GM21825 (cell line): ENCODE results near the gene TRIM74.
"Not testable (repeated sequence)": the region's sequence is repeated elsewhere in the genome, so short reads cannot be mapped to it uniquely, and the experiment has no call there.

Experiments used
- ATAC-seq: cut with Tn5 transposase; IDR thresholded peaks from one replicate; pipeline ENCODE4 v1.9.1; 2021; ENCODE audit warnings: mild to moderate bottlenecking, moderate library complexity; ENCODE audit not compliant: unreplicated experiment

The TRIM74 gene

DNA sequence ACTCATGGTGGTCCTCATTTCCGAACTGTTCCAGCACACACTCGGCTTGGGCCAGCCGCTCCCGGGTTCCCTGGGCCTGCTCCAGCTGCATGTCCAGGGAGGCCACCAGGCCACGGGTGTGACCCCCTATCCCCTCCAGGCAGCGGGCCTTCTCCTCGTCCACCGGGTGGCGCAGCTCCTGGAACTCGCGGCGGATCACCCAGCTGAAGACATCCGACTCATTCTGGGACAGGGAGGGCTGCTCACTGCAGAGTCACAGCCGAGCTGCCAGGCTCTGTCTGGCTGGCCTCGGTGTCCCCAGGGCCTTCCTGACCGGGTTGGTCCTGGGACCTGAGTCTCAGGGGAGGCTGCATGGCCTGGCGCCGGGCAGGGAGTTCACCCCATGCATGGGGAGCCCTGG is 9.2 kb downstream of the TRIM74 start:
- ATAC-seq, result not testable (repeated sequence)

DNA sequence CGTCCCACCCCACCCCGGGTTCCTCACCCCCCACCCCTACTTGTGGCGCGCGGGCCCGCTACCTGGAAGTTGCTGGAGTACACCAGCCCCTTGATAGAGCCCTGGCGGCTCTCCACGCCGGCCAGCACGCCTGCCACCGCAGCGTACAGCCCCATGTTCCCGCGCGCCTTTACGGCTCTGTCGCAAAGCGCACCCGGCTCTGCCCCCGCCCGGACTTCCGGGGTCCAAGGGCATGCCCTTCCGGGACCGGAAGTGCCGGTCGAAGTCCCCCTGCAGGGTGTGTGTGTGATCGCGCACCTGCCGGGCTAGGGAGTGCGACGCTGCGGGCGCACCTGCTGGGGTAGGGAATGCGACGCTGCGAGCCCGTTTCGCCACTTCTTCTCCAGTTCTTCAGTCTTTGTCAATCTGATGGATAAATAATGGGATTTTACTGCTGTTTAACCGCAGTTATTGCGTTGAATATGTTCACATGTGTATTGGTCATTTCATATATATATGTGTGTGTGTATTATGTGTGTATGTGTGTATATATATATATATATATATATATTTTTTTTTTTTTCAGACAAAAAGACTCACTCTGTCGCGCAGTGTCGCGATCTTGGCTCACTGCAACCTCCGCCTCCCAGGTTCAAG is 14.6 kb downstream of the TRIM74 start:
- ATAC-seq, result peak; percentile 96

DNA sequence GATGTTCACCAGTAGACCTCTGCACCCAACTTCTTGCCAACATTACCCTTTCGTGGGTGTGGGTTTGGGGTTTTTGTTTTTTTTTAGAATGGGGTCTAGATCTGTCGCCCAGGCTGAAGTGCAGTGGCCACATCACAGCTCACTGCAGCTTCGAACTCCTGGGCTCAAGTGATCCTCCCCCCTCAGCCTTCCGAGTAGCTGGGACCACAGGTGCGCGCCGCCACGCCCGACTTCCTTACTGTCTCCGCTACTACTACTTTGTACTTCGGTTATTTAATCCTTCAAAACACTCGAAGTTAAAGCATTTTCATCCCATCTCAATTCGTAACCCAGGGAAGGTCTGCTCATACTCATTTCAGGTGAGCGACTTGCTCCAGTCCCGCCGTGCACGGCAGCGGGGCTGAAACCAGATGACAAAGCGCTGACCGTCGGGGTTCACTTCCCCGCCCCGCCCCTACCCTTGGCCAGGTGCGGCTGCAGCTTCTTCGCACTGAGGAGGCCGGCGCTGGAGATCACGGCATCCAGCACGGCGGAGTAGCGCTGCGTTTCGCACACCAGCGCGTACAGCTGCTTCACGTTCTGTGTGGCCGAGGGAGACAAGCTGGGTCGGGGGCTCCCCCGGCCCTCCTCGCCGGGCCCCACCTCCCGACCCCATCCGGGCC is 15.2 kb downstream of the TRIM74 start:
- peak; percentile 44 for ATAC-seq

DNA sequence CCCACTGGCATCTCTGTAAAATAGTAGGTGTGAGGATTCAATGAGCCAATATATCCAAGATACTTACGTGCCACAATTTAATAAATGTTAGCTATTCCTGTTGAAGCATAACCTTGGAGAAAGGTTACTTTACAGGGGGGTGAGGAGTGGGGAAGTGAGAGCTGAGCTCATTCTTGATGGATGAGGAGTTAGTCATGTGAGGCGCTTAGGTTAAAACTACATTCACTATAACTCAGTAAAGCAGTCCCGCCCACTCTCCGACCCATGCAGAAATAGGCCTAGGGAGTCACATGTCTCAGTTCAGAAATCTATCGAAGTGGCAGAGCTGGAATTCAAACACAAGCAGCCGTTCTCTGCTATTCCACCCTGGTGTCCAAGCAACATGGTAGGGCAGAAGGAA is 18.8 kb downstream of the TRIM74 start:
- ATAC-seq, result not testable (repeated sequence)

DNA sequence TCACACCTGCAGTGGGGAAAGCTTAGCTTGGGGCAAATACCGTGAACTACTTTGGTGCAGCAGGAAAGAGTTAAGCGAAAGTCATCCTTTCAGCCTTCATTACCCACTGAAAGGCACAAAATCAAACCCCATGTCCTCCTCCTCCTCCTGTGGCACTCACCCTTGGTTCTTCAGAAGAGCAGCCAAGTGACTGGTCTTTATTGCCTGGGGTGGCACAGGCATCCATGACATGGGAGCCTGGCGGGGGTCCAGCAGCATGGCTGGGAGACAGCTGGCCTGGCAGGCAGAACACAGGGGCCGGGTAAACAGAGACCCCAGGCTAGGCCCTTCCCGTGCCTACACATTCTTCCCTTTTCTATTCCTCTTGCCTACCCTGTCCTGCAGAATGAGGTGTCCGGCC is 19.6 kb downstream of the TRIM74 start:
- not testable (repeated sequence) for ATAC-seq

DNA sequence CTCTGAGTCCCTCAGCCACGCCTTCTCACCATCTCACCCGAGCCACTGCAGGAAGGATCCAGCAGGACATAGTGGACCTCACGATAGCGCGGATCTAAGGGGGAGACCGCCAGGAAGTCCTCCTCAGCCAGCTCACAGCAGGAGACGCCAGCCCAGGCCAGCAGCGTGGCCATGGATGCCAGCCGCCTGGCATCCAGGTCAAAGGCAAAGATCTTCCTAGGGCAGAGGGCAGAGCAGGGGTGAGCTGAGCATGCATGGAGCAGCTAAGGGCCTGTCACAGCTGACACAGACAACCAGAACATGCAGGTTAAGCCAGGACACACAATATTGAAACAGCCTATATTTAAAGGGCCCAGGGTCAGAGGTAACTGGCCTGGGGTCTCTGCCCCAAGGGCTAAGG is 20.0 kb downstream of the TRIM74 start:
- ATAC-seq, result not testable (repeated sequence)

DNA sequence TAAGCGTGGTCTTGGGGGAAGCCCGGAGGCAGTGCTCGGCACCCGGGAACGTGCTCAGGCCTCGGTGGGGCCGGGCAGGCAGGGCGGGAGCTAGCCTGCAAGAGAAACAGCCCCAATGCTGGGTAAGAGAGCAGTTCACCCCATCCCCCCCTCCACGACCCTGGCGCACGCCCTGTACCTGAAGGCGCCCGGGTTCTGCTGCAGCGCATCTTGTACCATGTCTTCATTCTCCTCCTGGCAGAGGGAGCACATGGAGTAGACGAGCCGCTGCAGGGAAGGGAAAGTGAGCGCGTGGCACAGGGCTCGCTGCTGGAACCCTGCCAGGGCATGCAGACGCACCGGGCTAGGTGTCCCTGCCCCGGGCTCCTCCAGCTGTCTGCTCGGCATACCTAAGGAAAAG is 20.6 kb downstream of the TRIM74 start:
- ATAC-seq, result not testable (repeated sequence)

DNA sequence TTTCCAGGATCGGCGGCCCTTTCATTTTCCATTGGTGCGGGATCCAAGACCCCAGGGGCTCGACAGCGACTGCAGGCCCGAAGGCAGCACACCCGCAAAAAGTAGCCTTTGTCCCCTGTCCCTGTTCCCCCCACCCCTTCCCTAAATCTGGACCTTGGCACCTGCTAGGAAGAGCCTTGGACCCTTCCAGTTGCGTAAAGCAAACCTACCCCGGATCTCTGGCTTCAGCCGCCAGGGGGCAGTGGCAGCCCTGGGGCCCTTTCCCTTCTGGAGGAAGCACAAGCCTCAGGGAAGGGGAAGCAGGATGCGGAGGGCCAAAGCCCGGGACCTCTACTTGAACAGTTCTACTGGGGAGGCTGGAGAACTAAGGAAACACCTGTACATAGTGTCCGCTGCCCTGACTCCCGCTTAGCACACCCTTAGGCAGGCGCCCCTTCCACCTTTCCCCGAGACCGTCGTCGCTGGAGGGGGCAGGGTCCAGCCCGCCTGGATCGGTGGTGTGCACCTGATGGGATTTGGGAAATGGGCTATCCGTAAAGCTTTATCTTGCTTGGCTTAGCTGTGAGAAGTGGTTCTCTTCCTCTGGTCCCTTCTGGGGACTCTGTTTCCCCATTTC is 23.0 kb downstream of the TRIM74 start:
- ATAC-seq, result not testable (repeated sequence)

DNA sequence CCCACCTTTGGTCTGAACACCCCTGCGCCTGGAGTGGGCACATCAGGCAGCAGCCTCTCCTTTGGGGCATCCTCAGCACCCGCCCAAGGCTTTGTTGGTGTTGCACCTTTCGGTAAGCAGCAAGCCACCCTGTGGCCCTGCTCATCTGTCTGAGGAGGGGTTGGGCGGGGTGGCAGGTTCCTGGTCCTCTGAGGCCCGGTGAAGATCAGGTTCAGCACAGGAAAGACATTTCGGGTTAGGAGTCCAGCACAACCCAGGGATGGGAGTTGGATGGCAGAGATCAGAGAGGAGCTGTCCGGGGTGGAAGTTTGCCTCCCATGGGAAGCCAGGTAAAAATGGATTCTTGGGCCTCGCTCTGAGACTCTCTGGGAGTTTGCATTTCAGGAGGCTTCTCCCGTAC is 23.7 kb downstream of the TRIM74 start:
- not testable (repeated sequence) for ATAC-seq

DNA sequence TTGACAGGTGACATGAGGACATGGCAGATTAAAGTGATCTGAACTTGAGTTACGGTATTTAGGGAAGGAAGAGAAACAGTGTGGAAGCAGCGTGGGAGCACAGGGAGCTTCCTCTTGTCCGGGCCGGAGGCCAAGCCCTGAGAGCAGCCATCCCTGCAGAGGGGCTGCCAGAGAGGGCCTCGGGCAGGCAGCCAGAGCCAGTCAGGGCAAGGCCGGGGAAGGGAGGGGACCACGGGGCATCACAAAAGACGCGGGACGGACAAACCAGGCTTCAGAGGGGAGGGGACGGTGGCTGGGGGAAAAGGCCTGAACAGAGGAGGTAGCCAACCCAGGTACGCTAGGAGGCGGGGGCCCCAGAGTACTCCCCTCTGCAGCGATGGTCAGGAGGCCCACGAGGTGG is 24.3 kb downstream of the TRIM74 start:
- ATAC-seq, result not testable (repeated sequence)

DNA sequence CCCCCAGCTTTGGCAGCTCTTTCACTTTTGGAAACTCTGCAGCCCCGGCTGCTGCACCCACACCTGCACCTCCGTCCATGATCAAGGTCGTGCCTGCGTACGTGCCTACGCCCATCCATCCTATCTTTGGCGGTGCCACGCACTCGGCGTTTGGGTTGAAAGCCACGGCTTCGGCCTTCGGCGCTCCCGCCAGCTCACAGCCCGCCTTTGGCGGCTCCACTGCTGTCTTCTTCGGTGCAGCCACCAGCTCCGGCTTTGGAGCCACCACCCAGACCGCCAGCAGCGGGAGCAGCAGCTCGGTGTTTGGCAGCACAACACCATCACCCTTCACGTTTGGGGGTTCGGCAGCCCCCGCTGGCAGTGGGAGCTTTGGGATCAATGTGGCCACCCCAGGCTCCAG is 26.3 kb downstream of the TRIM74 start:
- ATAC-seq, result not testable (repeated sequence)

DNA sequence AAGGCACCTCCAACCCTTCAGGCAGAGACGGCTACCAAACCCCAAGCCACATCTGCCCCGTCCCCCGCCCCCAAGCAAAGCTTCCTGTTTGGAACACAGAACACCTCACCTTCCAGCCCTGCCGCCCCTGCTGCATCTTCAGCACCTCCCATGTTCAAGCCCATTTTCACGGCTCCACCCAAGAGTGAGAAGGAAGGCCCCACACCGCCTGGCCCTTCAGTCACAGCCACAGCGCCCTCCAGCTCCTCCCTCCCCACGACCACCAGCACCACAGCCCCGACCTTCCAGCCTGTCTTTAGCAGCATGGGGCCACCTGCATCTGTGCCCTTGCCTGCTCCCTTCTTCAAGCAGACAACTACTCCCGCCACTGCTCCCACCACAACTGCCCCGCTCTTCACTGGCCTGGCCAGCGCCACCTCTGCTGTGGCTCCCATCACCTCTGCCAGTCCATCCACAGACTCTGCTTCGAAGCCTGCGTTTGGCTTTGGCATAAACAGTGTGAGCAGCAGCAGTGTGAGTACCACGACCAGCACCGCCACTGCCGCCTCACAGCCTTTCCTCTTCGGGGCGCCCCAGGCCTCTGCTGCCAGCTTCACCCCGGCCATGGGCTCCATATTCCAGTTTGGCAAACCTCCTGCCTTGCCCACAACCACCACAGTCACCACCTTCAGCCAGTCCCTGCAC is 27.1 kb downstream of the TRIM74 start:
- ATAC-seq, result not testable (repeated sequence)

DNA sequence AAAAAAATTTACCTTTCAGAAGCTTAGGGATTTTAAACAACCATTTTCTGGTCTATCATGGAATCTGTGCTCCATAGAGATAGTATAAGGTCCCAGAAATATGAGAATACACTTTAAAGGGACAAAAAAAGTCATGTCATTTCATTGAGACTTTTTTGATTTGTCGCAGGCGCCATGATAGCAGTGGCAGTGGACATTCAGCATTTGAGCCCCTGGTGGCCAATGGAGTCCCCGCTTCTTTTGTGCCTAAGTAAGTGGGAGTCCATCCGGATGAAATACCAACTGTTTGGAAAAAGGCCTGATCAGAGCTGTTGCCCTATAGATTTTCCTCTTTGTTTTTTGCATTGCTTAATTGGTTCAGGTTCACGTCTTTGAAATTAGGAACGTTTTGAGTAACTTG is 41.0 kb downstream of the TRIM74 start:
- not testable (repeated sequence) for ATAC-seq

DNA sequence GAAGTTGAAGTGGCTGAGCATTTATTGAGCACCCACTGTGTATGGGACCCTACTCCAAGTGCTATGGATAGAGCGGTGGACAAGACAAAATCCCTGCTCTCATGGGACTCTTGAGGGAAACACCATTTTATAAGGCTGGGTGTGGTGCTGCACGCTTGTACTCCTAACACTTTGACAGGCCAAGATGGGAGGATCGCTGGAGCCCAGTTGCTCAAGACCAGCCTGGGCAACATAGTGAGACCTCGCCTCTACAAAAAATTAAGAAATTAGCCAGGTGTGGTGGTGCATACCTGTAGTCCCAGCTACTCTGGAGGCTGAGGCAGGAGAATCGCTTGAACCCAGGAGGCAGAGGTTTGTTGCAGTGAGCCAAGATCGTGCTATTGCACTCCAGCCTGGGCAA is 41.5 kb downstream of the TRIM74 start:
- ATAC-seq, result not testable (repeated sequence)

DNA sequence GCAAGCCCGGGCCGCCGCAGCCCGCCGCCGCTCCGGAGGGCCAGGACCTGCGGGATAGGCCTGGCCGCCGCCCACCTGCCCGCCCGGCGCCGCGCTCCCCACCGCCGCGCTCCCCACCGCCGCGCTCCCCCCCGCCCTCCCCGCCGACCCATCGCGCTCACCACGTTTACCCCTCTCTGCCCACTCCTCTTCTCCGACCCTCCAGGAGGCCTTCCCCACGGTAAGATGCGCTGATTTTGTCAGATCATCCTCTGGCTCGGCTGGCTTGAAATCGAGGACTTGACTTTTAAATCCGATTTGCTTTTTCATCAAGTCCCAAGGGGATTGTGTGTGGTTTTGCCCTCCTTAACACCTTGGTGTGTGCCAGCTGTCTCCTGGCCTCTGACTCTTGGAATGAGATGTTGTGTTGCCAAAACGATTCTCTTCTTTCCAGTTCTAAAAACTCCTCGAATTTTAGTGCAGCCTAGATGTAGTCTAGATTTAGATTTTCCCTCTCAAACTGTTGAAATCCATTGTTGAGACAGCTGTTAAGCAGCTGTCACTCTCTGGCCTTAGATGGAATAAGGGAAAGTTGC is 43.6 kb downstream of the TRIM74 start:
- ATAC-seq, result peak; percentile 19

DNA sequence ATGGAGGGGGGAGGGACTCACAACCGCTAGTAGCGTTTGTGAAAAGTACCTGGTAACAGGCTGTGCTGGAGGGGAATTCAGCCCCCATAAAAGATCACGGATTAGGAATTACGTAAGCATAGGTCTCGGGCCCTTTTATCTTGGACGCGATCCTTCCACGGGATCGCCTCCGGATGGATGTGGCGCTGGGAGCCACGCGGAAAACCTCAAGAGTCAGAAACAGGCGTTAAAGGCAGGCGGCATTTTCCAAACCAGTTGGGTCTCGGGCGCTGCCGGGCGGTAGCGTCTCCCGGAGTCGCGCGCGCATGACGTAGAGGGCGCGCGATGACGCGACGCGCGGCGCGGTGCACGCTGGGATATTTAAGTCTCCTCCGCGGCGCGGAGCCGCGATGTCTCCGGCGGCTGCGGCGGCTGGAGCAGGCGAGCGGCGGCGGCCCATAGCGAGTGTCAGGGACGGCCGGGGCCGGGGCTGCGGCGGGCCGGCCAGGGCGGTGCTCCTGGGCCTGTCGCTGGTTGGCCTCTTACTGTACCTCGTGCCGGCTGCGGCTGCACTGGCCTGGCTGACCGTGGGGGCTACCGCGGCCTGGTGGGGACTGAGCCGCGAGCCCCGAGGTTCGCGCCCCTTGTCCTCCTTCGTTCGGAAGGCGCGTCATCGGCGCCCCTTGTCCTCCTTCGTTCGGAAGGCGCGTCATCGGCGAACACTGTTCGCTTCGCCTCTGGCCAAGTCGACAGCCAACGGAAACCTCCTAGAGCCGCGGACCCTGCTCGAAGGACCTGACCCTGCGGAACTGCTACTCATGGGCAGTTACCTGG is 44.3 kb downstream of the TRIM74 start, which contains the start of gene POM121:
TSS of gene POM121 (plus strand) at position 363 of the 813 bp plus-strand sequence. CDS start at position 390, 27 bp downstream.
- peak; percentile 83 for ATAC-seq

DNA sequence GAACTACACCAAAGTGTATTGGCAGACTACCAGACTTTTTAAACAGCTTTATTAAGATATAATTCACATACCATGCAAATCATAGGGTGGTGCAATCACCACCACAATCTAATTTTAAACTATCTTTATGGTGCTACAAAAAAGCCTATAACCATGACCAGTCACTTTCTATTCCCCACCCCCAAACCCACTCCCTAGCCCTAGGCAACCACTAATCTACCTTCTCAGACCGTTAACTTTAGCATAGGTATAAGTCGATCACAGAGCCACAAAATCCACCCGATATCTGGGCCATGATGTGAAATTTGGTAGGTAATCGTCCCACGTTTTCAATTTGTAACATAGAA is 44.9 kb downstream of the TRIM74 start:
- no peak for ATAC-seq

DNA sequence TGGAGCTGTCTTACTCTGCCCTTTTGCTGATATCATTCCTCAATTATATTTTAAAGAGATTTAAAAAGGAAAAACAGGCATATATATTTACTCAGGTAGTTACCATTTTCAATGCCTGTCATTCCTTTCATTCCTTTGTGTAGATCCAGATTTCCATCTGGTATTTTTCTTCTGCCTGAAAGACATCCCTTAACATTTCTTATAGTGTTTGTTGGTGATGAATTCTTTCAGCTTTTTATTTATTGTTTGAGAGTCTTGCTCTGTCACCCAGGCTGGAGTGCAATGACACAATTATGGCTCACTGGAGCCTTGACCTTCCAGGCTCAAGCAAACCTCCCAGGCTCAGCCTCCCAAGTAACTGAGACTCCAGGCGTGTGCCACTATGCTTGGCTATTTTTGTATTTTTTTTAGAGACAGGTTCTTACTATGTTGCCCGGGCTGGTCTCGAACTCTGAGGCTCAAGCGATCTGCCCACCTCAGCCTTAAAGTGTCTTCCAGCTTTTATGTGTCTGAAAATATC is 50.0 kb downstream of the TRIM74 start:
- ATAC-seq, result no peak

DNA sequence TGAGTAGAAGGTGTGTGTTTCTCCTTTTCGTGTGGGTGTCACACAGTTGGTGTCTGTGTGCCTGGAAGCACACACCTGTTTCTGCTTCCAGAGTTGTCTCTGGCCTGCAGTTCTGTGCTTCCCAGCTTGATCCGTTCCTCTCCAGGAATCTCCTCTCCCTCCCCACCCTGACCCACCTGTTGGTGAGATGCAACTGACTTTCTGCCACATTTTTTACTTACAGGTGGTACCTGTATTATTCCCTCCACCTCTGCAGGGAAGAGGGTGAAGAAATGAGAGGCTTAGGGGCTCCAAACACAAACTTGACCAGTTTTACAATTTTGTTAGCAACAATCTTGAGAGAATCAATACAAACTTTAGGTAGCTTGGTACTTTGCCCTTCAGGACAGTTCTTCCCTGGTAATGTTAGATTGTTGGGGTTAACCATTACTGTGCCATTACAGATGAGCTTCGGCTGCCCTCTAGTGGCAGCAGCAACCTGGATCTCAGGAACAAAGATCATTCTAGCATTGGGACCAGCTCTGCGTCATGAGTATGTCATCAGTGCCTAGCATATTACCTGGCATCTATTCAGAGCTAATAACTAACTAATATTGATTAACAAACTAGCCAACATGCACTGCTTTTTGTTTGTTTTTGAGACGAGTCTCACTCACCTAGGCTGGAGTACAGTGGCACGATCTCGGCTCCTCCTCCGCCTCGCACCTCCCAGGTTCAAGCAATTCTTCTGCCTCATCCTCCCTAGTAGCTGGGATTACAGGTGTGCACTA is 54.3 kb downstream of the TRIM74 start:
- peak; percentile 76 for ATAC-seq
